ENCODE measurements around the gene VRK3. TPM values are rescaled to one million over a fixed set of nuclear protein-coding genes. Genes with fewer than 3 reads are reported as not detected.
A peak's percentile ranks its signal among the peaks of the same experiment; 100 is the strongest.

The VRK3 gene
- total and polyA plus RNA-seq, 4 donors = 16.2 to 23.6 (median 20.3) TPM

- H3K4me1 ChIP-seq (ENCODE audit: control insufficient read depth in 4 of 4, insufficient read depth in 4 of 4, low read length in 3 of 4) = peaks cover 3 to 9% (median 8%) of the 10 kb centered on the region in 4 donors
- 93% methylated on average over 6 of the region's 6 CpGs for WGBS
- H3K27me3 ChIP-seq (ENCODE audit: control insufficient read depth in 4 of 4, insufficient read depth in 4 of 4, low read length in 3 of 4) = no peaks in the 10 kb centered on the region
- no peak overlapping the region for H3K9ac ChIP-seq (ENCODE audit: low read depth in 1 of 2, low read length in 2 of 2)
- H3K27ac ChIP-seq (ENCODE audit: low read depth in 1 of 2, low read length in 2 of 2) = no peak overlapping the region
- no peak overlapping the region for H3K4me3 ChIP-seq (ENCODE audit: low read depth in 1 of 3, low read length in 3 of 3)
- TF ChIP-seq HNF4A (conservative IDR thresholded peaks at IDR 0.05) = no peak
- no peak for TF ChIP-seq EGR1 (IDR thresholded peaks at IDR 0.05; ENCODE audit: low read depth in 2 of 2)
- no peak for TF ChIP-seq GABPA (IDR thresholded peaks at IDR 0.05 in 1 of 2, conservative IDR thresholded peaks at IDR 0.05 in 1 of 2)
- TF ChIP-seq RAD21 (IDR thresholded peaks at IDR 0.05) = no peak
- TF ChIP-seq, protein P1, sequence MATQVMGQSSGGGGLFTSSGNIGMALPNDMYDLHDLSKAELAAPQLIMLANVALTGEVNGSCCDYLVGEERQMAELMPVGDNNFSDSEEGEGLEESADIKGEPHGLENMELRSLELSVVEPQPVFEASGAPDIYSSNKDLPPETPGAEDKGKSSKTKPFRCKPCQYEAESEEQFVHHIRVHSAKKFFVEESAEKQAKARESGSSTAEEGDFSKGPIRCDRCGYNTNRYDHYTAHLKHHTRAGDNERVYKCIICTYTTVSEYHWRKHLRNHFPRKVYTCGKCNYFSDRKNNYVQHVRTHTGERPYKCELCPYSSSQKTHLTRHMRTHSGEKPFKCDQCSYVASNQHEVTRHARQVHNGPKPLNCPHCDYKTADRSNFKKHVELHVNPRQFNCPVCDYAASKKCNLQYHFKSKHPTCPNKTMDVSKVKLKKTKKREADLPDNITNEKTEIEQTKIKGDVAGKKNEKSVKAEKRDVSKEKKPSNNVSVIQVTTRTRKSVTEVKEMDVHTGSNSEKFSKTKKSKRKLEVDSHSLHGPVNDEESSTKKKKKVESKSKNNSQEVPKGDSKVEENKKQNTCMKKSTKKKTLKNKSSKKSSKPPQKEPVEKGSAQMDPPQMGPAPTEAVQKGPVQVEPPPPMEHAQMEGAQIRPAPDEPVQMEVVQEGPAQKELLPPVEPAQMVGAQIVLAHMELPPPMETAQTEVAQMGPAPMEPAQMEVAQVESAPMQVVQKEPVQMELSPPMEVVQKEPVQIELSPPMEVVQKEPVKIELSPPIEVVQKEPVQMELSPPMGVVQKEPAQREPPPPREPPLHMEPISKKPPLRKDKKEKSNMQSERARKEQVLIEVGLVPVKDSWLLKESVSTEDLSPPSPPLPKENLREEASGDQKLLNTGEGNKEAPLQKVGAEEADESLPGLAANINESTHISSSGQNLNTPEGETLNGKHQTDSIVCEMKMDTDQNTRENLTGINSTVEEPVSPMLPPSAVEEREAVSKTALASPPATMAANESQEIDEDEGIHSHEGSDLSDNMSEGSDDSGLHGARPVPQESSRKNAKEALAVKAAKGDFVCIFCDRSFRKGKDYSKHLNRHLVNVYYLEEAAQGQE (IDR thresholded peaks at IDR 0.05) = no peak
- TF ChIP-seq FOXA1 (IDR thresholded peaks at IDR 0.05) = no peak
- TF ChIP-seq RXRA (IDR thresholded peaks at IDR 0.05) = no peak
- TF ChIP-seq MAX (IDR thresholded peaks at IDR 0.05) = no peak
- no peak for TF ChIP-seq SP1 (IDR thresholded peaks at IDR 0.05)
- TF ChIP-seq FOXA2 (IDR thresholded peaks at IDR 0.05) = no peak
- TF ChIP-seq HNF4G (IDR thresholded peaks at IDR 0.05) = no peak
- TF ChIP-seq JUND (IDR thresholded peaks at IDR 0.05) = no peak
- TF ChIP-seq, protein P2, sequence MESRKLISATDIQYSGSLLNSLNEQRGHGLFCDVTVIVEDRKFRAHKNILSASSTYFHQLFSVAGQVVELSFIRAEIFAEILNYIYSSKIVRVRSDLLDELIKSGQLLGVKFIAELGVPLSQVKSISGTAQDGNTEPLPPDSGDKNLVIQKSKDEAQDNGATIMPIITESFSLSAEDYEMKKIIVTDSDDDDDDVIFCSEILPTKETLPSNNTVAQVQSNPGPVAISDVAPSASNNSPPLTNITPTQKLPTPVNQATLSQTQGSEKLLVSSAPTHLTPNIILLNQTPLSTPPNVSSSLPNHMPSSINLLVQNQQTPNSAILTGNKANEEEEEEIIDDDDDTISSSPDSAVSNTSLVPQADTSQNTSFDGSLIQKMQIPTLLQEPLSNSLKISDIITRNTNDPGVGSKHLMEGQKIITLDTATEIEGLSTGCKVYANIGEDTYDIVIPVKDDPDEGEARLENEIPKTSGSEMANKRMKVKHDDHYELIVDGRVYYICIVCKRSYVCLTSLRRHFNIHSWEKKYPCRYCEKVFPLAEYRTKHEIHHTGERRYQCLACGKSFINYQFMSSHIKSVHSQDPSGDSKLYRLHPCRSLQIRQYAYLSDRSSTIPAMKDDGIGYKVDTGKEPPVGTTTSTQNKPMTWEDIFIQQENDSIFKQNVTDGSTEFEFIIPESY (IDR thresholded peaks at IDR 0.05) = no peak
- no peak for DNase-seq (ENCODE audit: low spot score)
- peaks cover 9 to 40% (median 24%) of the 10 kb centered on the region in 4 donors for H3K36me3 ChIP-seq (ENCODE audit: control insufficient read depth in 4 of 4, insufficient read depth in 3 of 4, low read depth in 1 of 4, low read length in 3 of 4)
- H3K9me3 ChIP-seq (ENCODE audit: control insufficient read depth in 4 of 4, low read length in 3 of 4) = no peaks in the 10 kb centered on the region
Measured at GRCh38 chr19:50030225-50030624, 5.1 kb upstream of the VRK3 start.

DNA sequence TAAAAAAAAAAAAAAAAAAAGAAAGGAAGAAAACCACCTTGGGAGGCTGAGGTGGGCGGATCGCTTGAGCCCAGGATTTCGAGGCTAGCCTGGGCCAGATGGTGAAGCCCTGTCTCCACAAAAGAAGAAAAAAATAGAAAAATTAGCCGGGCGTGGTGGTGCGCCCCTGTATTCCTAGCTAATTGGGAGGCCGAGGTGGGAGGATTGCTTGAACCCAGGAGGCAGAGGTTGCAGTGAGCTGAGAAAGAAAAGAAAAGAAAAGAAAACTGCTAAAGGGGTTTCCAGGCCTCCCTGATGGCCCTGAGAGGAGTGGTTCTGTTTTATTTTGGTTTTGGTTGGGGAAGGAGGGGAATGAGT is 1.4 kb upstream of the VRK3 start:
- TF ChIP-seq EGR1 (IDR thresholded peaks at IDR 0.05; ENCODE audit: low read depth in 2 of 2) = no peak
- 87% methylated on average over 7 of the region's 7 CpGs for WGBS
- Histone ChIP-seq H3K4me3 (ENCODE audit: low read depth in 1 of 3, low read length in 3 of 3) (peak overlapping the region; percentile 60 to 98 (median 80)), H3K36me3 (ENCODE audit: control insufficient read depth in 4 of 4, insufficient read depth in 3 of 4, low read depth in 1 of 4, low read length in 3 of 4) (peaks cover 0 to 8% (median 3%) of the 10 kb centered on the region in 4 donors), H3K9me3 (ENCODE audit: control insufficient read depth in 4 of 4, low read length in 3 of 4) (no peaks in the 10 kb centered on the region), H3K4me1 (ENCODE audit: control insufficient read depth in 4 of 4, insufficient read depth in 4 of 4, low read length in 3 of 4) (peaks cover 7 to 24% (median 21%) of the 10 kb centered on the region in 4 donors), H3K27ac (ENCODE audit: low read depth in 1 of 2, low read length in 2 of 2) (no peak overlapping the region), H3K27me3 (ENCODE audit: control insufficient read depth in 4 of 4, insufficient read depth in 4 of 4, low read length in 3 of 4) (no peaks in the 10 kb centered on the region), H3K9ac (ENCODE audit: low read depth in 1 of 2, low read length in 2 of 2) (no peak overlapping the region)
- DNase-seq (ENCODE audit: low spot score) = no peak

All from liver (tissue), 9 donors.